A549 (cell line): ENCODE measurements around the gene TRPM2.

Experiments
- BHLHE40 ChIP-seq: IDR thresholded peaks from 2 replicates; pipeline ENCODE4 v1.6.1; 2012; ENCODE audit warnings: low read depth, low read length, inconsistent platforms
- CHD2 ChIP-seq: fragments of 150-350 bp; IDR thresholded peaks from 2 replicates; pipeline ENCODE4 v1.6.1; 2014; ENCODE audit warnings: low read length; ENCODE audit not compliant: partially characterized antibody
- CTCF ChIP-seq: fragments of >200 bp; sonication (Bioruptor Twin); formaldehyde crosslinking; IDR thresholded peaks from 3 replicates; pipeline ENCODE4 v1.5.1; 2016
- EHF ChIP-seq: fragments of 250-450 bp; sonication (Bioruptor Pico); IDR thresholded peaks from 2 replicates; pipeline ENCODE4 v1.5.0; 2020; ENCODE audit warnings: mild to moderate bottlenecking
- JUN ChIP-seq, 2 experiments: fragments of >200 bp; sonication (Bioruptor Twin); formaldehyde crosslinking; IDR thresholded peaks; 2 replicates in 1 of 2; 3 replicates in 1 of 2; pipeline ENCODE4 v1.6.1; 2016 to 2017
- JUNB ChIP-seq: fragments of >200 bp; sonication (Bioruptor Twin); formaldehyde crosslinking; IDR thresholded peaks from 2 replicates; pipeline ENCODE4 v1.6.1; 2016
- MYC ChIP-seq: IDR thresholded peaks from 2 replicates; pipeline ENCODE4 v1.6.1; 2012; ENCODE audit warnings: mild to moderate bottlenecking, inconsistent platforms, low read length, improper control_type of control experiment, borderline replicate concordance
- POLR2A ChIP-seq: IDR thresholded peaks from 2 replicates; pipeline ENCODE4 v1.6.1; 2012; ENCODE audit warnings: mild to moderate bottlenecking, low read length
- RCOR1 ChIP-seq: fragments of 150-350 bp; IDR thresholded peaks from 2 replicates; pipeline ENCODE4 v1.6.1; 2014; ENCODE audit warnings: antibody characterized with exemption, low read length, low read depth
- RFX5 ChIP-seq: fragments of 450-650 bp; IDR thresholded peaks from 2 replicates; pipeline ENCODE4 v1.7.1; 2014; ENCODE audit warnings: antibody characterized with exemption, mild to moderate bottlenecking, moderate library complexity
- RNF2 ChIP-seq: fragments of 200-600 bp; sonication (generic); IDR thresholded peaks from 2 replicates; pipeline ENCODE4 v1.6.1; 2016; ENCODE audit warnings: low read depth, mild to moderate bottlenecking, antibody characterized with exemption, moderate library complexity, borderline replicate concordance

DNA sequence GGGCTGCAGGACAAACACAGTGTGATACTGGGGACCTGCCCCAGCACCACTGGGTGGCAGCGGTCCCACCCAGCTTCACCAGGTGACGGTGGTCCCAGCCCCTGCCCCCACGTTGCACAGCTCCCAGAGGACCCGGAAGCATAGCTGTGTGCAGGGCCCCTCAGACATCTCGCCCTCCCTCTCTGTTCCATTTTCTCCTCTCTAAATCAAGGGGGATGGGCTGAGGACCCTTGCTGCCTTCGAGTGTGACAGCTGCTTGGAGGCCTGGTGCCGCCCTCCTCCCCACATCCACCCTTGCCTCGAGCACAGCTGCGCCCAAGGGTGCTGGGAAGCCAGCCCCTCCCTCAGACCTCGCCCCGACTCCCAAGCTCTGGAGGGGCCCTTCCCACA is 85.8 kb downstream of the TRPM2 start:
- no peak for TF ChIP-seq EHF (CRISPR knock-in tag)
- TF ChIP-seq CTCF, result no peak
- no peak for TF ChIP-seq MYC
- TF ChIP-seq RNF2, result no peak
- TF ChIP-seq CHD2, result no peak
- no peak for TF ChIP-seq RCOR1
- no peak for TF ChIP-seq JUNB
- TF ChIP-seq BHLHE40, result no peak
- no peak for TF ChIP-seq POLR2A
- TF ChIP-seq JUN (IDR thresholded peaks at IDR 0.05), result no peak
- TF ChIP-seq RFX5, result no peak
